NCI-H1930 (cell line): ENCODE data around the gene CRYGS.

Experiments used
- DNase-seq, 2 experiments: peaks; one replicate each; lab custom pipeline; 2025; lab: John Stamatoyannopoulos, UW

CRYGS gene

GRCh38 chr3:186493525-186494255, 50.5 kb downstream of the CRYGS start:
- DNase-seq: no peak

GRCh38 chr3:186492385-186492984, 51.7 kb downstream of the CRYGS start:
- no peak for DNase-seq

DNA sequence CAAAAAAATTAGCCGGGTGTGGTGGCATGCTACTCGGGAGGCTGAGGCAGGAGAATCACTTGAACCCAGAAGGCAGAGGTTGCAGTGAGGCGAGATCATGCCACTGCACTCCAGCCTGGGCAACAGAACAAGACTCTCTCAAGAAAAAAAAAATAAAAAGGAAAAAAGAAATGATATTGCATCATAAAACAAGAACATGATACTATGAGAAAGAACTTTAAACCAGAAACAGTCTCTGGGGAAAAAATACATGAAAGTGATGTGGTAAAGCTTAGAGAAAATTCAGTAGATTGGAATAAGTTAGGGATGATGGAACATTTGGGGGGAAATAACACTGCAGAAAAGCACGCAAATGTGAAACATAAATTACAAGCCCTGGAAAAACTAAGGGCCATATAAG, 54.7 kb downstream of the CRYGS start:
- DNase-seq: no peak
